DMS79 (cell line): ENCODE results near the gene RPRM.
"Not testable (repeated sequence)": the region's sequence is repeated elsewhere in the genome, so short reads cannot be mapped to it uniquely, and the experiment has no call there.

Experiments used
- DNase-seq: peaks from one replicate; lab custom pipeline; 2025; lab: John Stamatoyannopoulos, UW

RPRM gene

GRCh38 chr2:153478289-153479261, at the start of gene RPRM:
TSS of gene RPRM (minus strand) at chr2:153478762. CDS start at chr2:153478565, 197 bp downstream.
- no peak for DNase-seq

DNA sequence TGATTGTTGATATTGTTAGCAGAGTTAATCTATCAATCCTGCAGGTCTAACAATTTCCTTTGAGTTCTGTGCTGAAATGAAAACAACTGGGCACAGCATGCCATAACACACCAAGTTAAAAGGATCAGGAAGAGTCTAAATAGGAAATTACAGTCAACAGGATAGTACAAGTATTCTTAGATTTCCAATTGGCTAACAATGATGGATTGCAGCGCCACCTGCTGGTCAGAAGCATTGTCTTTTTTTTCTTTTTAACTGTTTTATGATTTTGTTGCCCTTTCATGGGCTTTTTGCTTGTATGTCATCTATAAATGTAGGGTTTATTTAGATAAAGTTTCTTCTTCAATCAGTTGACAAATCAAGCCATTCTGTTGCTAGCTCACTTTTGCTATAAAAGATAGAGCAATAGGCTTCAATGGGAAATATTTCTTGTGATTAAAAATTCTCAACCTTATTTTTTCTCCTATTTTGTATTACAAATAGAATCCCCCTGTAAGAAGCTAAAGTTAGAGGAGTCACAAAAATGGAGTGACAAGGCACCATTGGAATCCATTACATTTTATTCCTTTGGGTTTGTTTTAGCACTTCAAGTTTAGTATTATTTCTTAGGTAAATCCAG, 40.8 kb upstream of the RPRM start:
- DNase-seq, result no peak

DNA sequence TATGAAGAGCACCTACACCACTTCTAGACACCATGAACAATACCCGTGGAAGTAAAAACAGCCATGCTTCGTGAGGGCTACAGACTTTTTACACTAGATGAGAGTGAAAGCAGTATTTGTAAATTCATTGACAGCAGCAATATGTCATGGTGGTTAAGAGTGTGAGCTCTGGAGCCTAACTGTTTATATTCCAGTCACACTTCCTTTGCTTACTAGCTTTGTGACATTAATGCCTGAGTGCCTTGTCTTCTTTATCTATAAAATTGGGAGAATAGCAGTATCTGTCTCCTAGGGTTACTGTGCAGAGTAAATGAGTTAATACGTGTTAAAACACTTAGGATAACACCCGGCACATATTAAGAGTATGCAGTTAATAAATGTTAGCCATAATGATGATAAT, 33.8 kb upstream of the RPRM start:
- no peak for DNase-seq

- no peak for DNase-seq
Observed at GRCh38 chr2:153510996-153511395, 32.4 kb upstream of the RPRM start.

GRCh38 chr2:153509133-153509532, 30.6 kb upstream of the RPRM start:
- no peak for DNase-seq

- DNase-seq, result not testable (repeated sequence)
Observed at GRCh38 chr2:153506499-153506898, 27.9 kb upstream of the RPRM start.

DNA sequence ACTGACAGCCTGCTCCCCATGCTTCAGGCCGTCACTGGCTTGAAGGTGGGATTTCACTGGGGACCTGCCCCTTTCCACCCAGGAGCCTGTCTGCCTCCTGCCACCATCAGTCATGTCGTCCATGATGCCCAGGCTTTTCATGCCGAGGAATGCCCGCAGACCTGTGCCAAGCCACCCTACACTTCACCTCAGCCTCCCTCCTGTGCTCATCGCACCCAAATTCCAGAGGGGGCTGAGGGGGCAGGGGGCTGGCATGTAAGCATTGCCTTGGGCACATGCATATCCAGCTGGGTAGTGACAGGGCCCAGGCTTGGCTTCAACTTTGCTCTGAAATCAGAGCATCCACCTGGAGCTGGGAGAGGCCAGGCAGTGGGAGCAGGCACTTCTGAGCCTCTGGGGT, 20.9 kb upstream of the RPRM start:
- DNase-seq, result no peak

DNA sequence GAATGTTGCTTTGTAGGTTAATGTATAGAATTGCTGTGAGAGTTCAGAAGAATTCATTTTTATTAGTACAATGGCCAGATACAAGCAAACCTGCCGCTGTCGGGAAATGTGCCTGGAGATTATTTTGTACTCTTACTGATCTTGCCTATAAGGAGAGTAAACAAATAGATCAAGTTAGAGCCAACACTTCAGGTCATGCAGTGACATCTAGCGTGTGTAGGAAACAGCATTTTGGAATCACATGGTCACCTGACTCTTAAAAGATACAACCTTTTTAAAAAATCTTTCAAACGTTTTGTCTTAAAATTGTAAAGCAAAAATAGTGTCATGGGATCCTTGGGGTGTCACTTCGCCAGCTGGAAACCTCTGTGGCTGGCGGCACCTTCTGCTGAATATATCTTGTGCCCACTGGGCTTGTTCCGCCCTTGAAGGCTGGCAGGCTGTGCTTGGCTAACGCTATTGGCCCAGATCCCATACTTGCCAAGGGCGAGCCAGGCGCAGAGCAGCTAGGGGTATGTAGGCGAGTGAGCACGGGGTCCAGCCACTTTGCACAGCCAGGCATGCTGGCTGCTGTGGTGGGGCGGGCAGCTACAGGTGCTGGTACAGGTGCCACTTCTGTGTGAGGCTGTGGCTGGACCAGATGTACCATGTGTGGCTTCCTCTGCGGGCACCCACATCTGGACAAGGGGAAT, 19.5 kb upstream of the RPRM start:
- no peak for DNase-seq

DNA sequence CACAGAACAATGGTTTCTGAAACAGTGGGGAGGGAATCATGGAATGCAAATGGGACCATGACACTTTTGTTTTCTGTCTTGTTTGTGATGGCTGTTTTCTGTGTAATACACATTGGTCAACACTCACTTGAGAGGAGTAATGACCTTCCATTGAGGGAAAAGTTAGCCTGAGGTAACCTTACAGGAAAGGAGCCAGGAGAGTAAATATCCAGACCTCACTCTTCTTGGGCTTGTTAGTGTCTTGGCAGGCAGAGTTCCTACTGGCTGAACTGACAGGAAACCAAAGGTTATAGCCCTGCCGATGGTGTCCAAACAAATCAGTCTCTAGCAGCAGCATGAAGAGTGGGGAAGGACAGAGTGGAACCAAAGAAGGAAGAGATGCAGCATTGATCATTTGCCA, 17.2 kb upstream of the RPRM start:
- DNase-seq, result no peak

- no peak for DNase-seq
Observed at GRCh38 chr2:153488072-153488471, 9.5 kb upstream of the RPRM start.

GRCh38 chr2:153487448-153487847, 8.9 kb upstream of the RPRM start:
- no peak for DNase-seq

DNA sequence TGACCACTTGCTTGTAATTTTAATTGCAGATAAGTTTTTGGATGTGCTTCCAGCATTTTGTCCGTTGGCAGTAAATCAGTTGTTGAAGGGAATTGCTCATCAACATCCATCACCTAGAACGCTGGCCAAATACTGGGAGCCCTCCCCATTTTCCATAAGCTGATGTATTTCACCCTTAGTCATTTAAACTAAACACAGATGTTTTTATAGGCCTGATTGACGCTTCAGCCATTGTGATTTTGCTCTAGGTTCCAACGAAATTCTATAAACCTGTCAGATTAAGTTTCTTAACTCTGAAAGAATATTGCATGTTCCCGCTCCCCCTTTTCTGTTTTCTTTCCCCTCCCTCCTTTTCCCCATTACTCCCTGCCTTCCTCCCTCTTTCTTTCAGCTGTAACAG, 1.0 kb upstream of the RPRM start:
- no peak for DNase-seq

DNA sequence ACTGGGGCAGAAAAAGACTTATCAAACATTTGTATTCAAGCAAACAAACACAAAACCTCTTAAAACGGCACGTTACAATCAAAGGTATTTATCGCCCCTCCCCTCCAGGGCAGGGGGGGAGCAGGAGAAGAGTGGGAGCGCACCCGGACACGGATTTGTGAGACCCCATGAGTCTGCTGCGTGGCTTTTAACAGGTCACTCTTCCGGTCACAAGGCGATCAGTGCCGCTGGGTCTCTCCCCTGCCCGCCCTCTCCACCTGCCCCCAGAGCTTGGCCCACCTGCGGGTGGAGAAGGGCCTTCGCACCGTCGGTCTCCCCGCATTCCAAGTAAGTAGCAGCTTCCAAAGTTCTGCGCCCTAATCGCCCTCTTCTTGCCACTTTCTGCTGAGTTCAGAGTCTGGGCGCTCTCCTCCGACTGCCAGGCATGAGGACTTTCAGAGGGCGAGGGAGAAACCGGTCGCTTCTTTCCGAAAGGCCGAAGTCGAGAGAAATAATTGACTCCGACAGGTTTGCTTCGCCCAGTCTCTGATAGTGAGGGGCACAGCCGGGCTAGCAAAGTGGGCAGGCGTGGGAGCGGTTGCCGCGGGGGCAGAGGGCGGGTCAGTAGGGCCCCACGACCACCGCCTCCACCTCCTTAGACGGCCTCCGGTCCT, 800 bp downstream of the RPRM start:
- DNase-seq, result no peak

GRCh38 chr2:153476816-153477635, 1.5 kb downstream of the RPRM start:
- no peak for DNase-seq

GRCh38 chr2:153476491-153476815, 2.1 kb downstream of the RPRM start:
- DNase-seq, result no peak

DNA sequence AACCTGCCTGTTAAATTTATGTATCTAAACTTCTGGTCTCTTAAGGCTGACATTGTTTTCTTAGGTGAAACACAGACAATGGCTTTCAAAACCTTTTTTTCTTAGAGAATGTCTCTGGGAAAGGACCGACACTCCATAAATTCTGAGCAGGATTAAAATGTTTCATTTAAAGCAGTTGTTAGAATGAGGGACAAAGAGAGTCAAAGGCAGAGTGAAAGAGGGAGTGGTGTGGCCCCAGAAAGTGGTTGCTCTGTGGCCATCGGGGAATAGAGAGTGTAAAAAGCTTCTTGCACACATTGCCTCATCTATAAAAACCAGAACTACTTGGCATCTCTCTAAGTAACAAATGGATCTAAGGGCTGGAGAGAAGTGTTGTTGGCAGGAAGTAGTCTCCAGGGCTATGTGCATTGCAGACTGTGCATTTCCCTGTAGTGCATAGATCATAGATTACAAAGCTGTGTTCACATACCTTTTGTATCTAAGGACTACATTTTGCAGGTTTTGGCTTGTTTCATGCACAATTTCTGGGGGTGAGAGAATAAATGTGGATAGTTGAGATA, 3.6 kb downstream of the RPRM start:
- DNase-seq, result no peak

DNA sequence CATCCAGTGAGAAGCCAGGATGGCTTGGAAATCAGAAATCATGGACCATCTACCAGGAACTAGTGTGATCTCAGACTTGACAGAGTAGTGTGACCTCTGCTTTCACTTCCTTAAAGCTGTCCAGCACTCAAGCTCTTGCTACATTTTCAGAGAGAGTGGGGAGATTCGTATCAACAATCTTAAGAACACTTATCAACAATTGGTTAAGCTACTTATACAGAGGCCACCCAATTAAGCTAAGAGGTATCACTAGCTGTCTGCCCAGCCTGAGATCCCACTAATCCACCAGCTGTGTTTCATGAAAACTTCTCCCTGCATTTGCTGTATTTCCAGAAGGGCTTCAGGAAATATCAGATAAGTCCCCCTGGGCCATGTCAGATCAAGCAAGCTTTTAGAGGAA, 4.2 kb downstream of the RPRM start:
- DNase-seq, result no peak

- no peak for DNase-seq
Observed at GRCh38 chr2:153470867-153471266, 7.7 kb downstream of the RPRM start.

GRCh38 chr2:153464395-153464794, 14.2 kb downstream of the RPRM start:
- DNase-seq, result no peak

GRCh38 chr2:153462338-153462859, 16.2 kb downstream of the RPRM start:
- DNase-seq, result no peak

GRCh38 chr2:153461453-153461852, 17.1 kb downstream of the RPRM start:
- no peak for DNase-seq
